ENCODE data around the gene E2F4.

Gene E2F4

GRCh38 chr16:67223992-67224391, 32.0 kb downstream of the E2F4 start:
- no peak for TF ChIP-seq CTCF (IDR thresholded peaks at IDR 0.05; ENCODE audit: control insufficient read depth, insufficient read depth, low read depth, low read length, missing control alignments)
- no peak overlapping the region for H3K4me3 ChIP-seq (ENCODE audit: control insufficient read depth, low read depth, low read length)
- no peak for DNase-seq (ENCODE audit: low read depth)

DNA sequence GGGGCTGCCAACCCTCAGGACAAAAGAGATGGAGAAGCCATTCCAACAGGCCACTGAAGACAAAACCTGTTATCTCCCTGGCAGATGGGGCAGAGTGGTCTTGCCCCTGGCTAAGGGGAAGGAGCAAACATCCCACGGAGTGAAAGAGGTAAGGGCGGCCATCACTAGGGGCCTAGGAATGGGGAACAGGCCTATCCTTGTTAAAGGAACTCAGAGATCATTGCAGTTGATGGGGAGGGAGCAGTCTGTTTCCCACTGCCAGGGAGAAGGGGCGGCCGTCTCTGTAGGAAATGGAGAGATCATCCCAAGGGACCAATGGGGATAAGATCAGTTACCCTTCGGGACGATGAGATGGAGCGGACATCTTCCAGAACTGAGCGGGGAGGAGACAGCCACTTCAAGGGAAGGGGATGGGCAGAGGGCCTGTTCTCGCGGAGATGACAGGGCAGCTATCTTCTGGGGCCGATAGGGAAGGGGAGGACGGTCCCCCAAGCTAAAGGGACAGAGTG, 34.4 kb downstream of the E2F4 start:
- DNase-seq (ENCODE audit: low read depth) = no peak
- no peak for TF ChIP-seq CTCF (IDR thresholded peaks at IDR 0.05; ENCODE audit: control insufficient read depth, insufficient read depth, low read depth, low read length, missing control alignments)
- H3K4me3 ChIP-seq (ENCODE audit: control insufficient read depth, low read depth, low read length) = peak overlapping the region; percentile 95

- peak; percentile 88 for DNase-seq (ENCODE audit: low read depth)
- H3K4me3 ChIP-seq (ENCODE audit: control insufficient read depth, low read depth, low read length) = peak within 1 kb of the TSS; percentile 95
- TF ChIP-seq CTCF (IDR thresholded peaks at IDR 0.05; ENCODE audit: control insufficient read depth, insufficient read depth, low read depth, low read length, missing control alignments) = peak; percentile 5
Observed at GRCh38 chr16:67226804-67227566, 35.0 kb downstream of the E2F4 start, which contains the start of gene TMEM208. TSS of gene TMEM208 (plus strand) at chr16:67227130. CDS start at chr16:67227219, 89 bp downstream.

GRCh38 chr16:67227567-67227921, 35.6 kb downstream of the E2F4 start:
- no peak for TF ChIP-seq CTCF (IDR thresholded peaks at IDR 0.05; ENCODE audit: control insufficient read depth, insufficient read depth, low read depth, low read length, missing control alignments)
- DNase-seq (ENCODE audit: low read depth) = no peak
- H3K4me3 ChIP-seq (ENCODE audit: control insufficient read depth, low read depth, low read length) = peak overlapping the region; percentile 95

GRCh38 chr16:67228034-67228785, 36.3 kb downstream of the E2F4 start:
- no peak for TF ChIP-seq CTCF (IDR thresholded peaks at IDR 0.05; ENCODE audit: control insufficient read depth, insufficient read depth, low read depth, low read length, missing control alignments)
- peak overlapping the region; percentile 95 for H3K4me3 ChIP-seq (ENCODE audit: control insufficient read depth, low read depth, low read length)
- no peak for DNase-seq (ENCODE audit: low read depth)

DNA sequence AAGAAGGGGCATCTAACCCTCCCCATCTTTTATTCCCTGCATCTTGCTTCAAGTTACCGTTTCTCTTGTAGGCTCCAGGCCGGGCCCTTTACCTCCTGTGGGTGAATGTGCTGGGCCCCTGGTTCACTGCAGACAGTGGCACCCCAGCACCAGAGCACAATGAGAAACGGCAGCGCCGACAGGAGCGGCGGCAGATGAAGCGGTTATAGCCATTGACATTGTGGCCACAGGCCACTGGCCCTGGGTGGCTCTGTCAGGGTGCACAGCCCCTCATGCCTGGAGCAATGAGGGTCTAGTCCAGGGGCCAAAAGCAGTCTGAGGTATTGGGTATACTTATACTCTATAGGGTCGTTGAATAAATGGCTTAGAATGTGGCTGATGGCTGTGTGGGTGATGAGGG, 37.0 kb downstream of the E2F4 start:
- no peak overlapping the region for H3K4me3 ChIP-seq (ENCODE audit: control insufficient read depth, low read depth, low read length)
- no peak for TF ChIP-seq CTCF (IDR thresholded peaks at IDR 0.05; ENCODE audit: control insufficient read depth, insufficient read depth, low read depth, low read length, missing control alignments)
- DNase-seq (ENCODE audit: low read depth) = no peak
